ENCODE data around the gene POLR1A. TPM values are rescaled to one million over a fixed set of nuclear protein-coding genes. Genes with fewer than 3 reads are reported as not detected.

The POLR1A gene
- total and polyA plus RNA-seq, 2 donors (not counting 1 experiment from before 2014, with no cell fraction given), result 3.4 to 36.8 TPM

- ChIA-PET POLR2A (interaction anchor here (0.7 kb wide), 2 partner anchors 16 to 96 kb away, joined by 3 to 4 read pairs; partner anchors contain the start of genes POLR1A and PTCD3), CTCF (interaction anchor here (0.6 to 0.8 kb wide), 3 partner anchors 16 to 270 kb away, joined by 4 to 5 read pairs (median 4); no protein-coding TSS in a partner anchor)
- no peak overlapping the region for H3K4me3 ChIP-seq (ENCODE audit: control extremely low read depth in 1 of 5, extremely low read depth in 1 of 5, insufficient read depth in 1 of 5, low read depth in 2 of 5, low read length in 4 of 5)
- H3K4me2 ChIP-seq (replicated peaks; ENCODE audit: low read depth, low read length, poor library complexity, severe bottlenecking), result no peak overlapping the region
- H3K36me3 ChIP-seq (replicated peaks in 1 of 2; ENCODE audit: control extremely low read depth in 1 of 2, control insufficient read depth in 1 of 2, extremely low read depth in 1 of 2, insufficient read depth in 2 of 2, low read length in 1 of 2), result no peaks in the 10 kb centered on the region
- H2AFZ ChIP-seq (ENCODE audit: insufficient read depth, low read depth, low read length, poor library complexity, severe bottlenecking), result no peak overlapping the region
- no peaks in the 10 kb centered on the region for H4K20me1 ChIP-seq (ENCODE audit: control insufficient read depth, insufficient read depth, low read length, poor library complexity, severe bottlenecking)
- intact Hi-C loops (cut with micrococcal nuclease), result no loop called here
- no peak overlapping the region for H3K27ac Mint-ChIP-seq
- no peaks in the 10 kb centered on the region for H3K27me3 Mint-ChIP-seq
- no peaks in the 10 kb centered on the region for H3K79me2 ChIP-seq (ENCODE audit: control insufficient read depth, insufficient read depth, low read length)
- no peak overlapping the region for H3K27ac ChIP-seq (ENCODE audit: low read length in 2 of 2)
- peaks cover 4% of the 10 kb centered on the region for H3K9me3 Mint-ChIP-seq (ENCODE audit: insufficient read depth)
- peaks cover 5 to 24% of the 10 kb centered on the region in 2 donors for H3K4me1 ChIP-seq (ENCODE audit: control insufficient read depth in 2 of 2, insufficient read depth in 2 of 2, low read length in 2 of 2)
- no peak for ATAC-seq (ENCODE audit: low read depth)
- peaks cover 35% of the 10 kb centered on the region for H3K4me1 Mint-ChIP-seq
- H3K9me3 ChIP-seq (ENCODE audit: control extremely low read depth in 1 of 3, control insufficient read depth in 2 of 3, insufficient read depth in 1 of 3, low read length in 2 of 3), result peaks cover 0 to 31% (median 13%) of the 10 kb centered on the region in 3 donors
- H3K4me3 Mint-ChIP-seq, result no peak overlapping the region
- no peaks in the 10 kb centered on the region for H3K27me3 ChIP-seq (replicated peaks in 1 of 4; ENCODE audit: control extremely low read depth in 1 of 4, control insufficient read depth in 3 of 4, insufficient read depth in 4 of 4, low read length in 3 of 4)
- H3K9ac ChIP-seq (ENCODE audit: low read length), result no peak overlapping the region
- DNase-seq, result no peak
- TF ChIP-seq EZH2 (IDR thresholded peaks at IDR 0.05; ENCODE audit: borderline replicate concordance, insufficient read depth, low read depth, low read length, poor library complexity, severe bottlenecking) (no peak), CTCF (IDR thresholded peaks at IDR 0.05) (no peak)
These were observed 95.6 kb downstream of the POLR1A start for GRCh38 chr2:86010083-86010482.

GRCh38 chr2:86006524-86006923, 99.2 kb downstream of the POLR1A start:
- TF ChIP-seq EZH2 (IDR thresholded peaks at IDR 0.05; ENCODE audit: borderline replicate concordance, insufficient read depth, low read depth, low read length, poor library complexity, severe bottlenecking) (no peak), CTCF (IDR thresholded peaks at IDR 0.05) (no peak)
- no CpG with 5 or more reads among the region's 2 CpGs for WGBS (ENCODE audit: insufficient coverage)
- no peak overlapping the region for H3K9ac ChIP-seq (ENCODE audit: low read length)
- H2AFZ ChIP-seq (ENCODE audit: insufficient read depth, low read depth, low read length, poor library complexity, severe bottlenecking), result no peak overlapping the region
- H3K4me2 ChIP-seq (replicated peaks; ENCODE audit: low read depth, low read length, poor library complexity, severe bottlenecking), result no peak overlapping the region
- ChIA-PET POLR2A (no interaction called here), CTCF (no interaction called here)
- H3K27ac ChIP-seq (ENCODE audit: low read length in 2 of 2), result no peak overlapping the region
- H4K20me1 ChIP-seq (ENCODE audit: control insufficient read depth, insufficient read depth, low read length, poor library complexity, severe bottlenecking), result no peaks in the 10 kb centered on the region
- peaks cover 18% of the 10 kb centered on the region for H3K4me1 Mint-ChIP-seq
- peaks cover 0 to 17% (median 9%) of the 10 kb centered on the region in 3 donors for H3K9me3 ChIP-seq (ENCODE audit: control extremely low read depth in 1 of 3, control insufficient read depth in 2 of 3, insufficient read depth in 1 of 3, low read length in 2 of 3)
- DNase-seq, result no peak
- H3K27me3 Mint-ChIP-seq, result no peaks in the 10 kb centered on the region
- H3K27ac Mint-ChIP-seq, result no peak overlapping the region
- H3K27me3 ChIP-seq (replicated peaks in 1 of 4; ENCODE audit: control extremely low read depth in 1 of 4, control insufficient read depth in 3 of 4, insufficient read depth in 4 of 4, low read length in 3 of 4), result no peaks in the 10 kb centered on the region
- no peaks in the 10 kb centered on the region for H3K79me2 ChIP-seq (ENCODE audit: control insufficient read depth, insufficient read depth, low read length)
- H3K9me3 Mint-ChIP-seq (ENCODE audit: insufficient read depth), result no peaks in the 10 kb centered on the region
- H3K4me3 Mint-ChIP-seq, result no peak overlapping the region
- intact Hi-C loops (cut with micrococcal nuclease), result no loop called here
- H3K4me1 ChIP-seq (ENCODE audit: control insufficient read depth in 2 of 2, insufficient read depth in 2 of 2, low read length in 2 of 2), result peaks cover under 1 to 1% of the 10 kb centered on the region in 2 donors
- no peak overlapping the region for H3K4me3 ChIP-seq (ENCODE audit: control extremely low read depth in 1 of 5, extremely low read depth in 1 of 5, insufficient read depth in 1 of 5, low read depth in 2 of 5, low read length in 4 of 5)
- ATAC-seq (ENCODE audit: low read depth), result no peak
- H3K36me3 ChIP-seq (replicated peaks in 1 of 2; ENCODE audit: control extremely low read depth in 1 of 2, control insufficient read depth in 1 of 2, extremely low read depth in 1 of 2, insufficient read depth in 2 of 2, low read length in 1 of 2), result no peaks in the 10 kb centered on the region
